HG03064 (cell line): ENCODE results near the gene COL17A1.

Source experiments
- ATAC-seq: cut with Tn5 transposase; IDR thresholded peaks from one replicate; pipeline ENCODE4 v1.9.1; 2021; ENCODE audit warnings: low read depth; ENCODE audit not compliant: unreplicated experiment

The COL17A1 gene

DNA sequence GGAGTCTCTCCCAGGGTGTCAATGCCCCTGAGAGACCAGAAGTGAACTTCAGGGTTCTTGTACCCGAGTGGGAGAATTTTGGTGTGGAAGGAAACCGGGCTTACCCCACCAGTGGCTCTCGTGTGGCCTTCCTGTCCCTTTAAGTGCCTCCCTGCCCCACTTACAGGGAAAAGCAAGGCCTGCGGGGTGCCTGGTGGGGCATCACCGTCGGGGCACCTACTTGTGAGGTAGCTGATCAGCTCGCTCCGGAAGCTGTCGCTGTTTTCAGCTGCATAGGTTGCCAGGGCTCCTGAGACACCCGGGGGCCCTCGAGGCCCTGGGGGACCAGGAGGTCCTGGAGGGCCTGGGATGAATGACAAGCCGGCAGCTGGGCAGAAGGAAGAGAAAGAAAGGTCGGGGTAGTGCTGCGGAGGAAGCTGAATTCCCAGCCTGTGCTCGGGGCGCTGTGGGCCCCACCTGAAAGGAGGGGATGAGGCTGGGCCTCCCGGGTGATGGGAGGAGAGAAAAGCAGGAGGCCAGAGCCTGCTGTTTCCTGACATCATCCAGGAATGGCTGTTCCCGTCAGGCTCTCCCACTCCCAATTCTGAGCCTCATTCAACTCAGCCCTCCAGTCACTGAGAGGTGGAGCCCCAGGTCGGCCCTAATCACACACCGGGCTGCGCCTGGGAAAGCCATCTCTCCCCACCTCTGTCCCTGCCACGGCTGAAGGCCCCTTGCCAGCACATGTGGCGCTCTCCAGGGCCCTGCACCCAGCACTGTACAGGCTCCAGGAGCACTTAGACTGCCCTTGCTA lies 51.1 kb downstream of the COL17A1 start:
- ATAC-seq: no peak

DNA sequence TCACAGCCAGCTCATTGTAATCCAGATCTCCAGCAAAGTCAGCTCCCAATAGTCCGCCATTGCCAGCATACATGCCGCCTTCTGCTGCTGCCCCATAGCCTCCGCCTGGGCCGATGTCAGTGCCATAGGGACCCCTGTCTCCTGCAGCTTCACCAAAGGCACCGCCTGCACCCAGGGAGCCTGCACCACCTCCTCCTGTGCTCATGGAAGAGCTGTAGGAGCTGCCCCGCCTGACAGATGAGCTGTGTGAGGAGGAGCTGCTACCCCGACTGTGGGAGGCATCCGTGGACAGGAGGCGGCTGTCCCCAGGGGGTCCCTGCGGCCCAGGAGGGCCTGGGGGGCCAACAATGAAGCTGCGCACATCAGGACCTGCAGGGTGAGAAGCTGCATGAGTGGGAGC lies 51.7 kb downstream of the COL17A1 start:
- no peak for ATAC-seq

GRCh38 chr10:104033401-104033930 lies 52.2 kb downstream of the COL17A1 start:
- no peak for ATAC-seq

- no peak for ATAC-seq
These were observed 53.4 kb downstream of the COL17A1 start for GRCh38 chr10:104032144-104032775.

- ATAC-seq: no peak
These were observed 54.0 kb downstream of the COL17A1 start for GRCh38 chr10:104031631-104032030.

- no peak for ATAC-seq
These were observed 56.2 kb downstream of the COL17A1 start for GRCh38 chr10:104029521-104029860.

- ATAC-seq: no peak
These were observed 56.7 kb downstream of the COL17A1 start for GRCh38 chr10:104028823-104029520.

DNA sequence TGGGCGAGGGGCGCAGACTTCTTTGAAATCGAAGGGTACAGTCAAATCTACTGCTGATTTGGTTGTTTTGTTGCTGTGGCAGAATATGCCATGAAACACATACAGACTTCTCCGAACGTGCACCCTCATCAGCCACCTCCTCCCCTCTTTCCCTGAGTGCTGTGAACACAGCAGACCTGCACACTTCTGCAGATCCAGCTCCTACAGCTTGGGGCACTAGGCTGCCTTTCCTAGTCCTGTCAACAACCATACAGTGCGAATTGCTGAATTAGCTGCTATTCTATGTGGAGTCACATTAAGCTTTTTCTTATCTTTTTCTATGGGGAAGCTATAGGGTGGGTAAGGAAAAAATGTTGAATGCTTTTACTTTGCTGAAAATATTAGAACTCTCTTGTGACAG lies 57.5 kb downstream of the COL17A1 start:
- ATAC-seq: no peak

DNA sequence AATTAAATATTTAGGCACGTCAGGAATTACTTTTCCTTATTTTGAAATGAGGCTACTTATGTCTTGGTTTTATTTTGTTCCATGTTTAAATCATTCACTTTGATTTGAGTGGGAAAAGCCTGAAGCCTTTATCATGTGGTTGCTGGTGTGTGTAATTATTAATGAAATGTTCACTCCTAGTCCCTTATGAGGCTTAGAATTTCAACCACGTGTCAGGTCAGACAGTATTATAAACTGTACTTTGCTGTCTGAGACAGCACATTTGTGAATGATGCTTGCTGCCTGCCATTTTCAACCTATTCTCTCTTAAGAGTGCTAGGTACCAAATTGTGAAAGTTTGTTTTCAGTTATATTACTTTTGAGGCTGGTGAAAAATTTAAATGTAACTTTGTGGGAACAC lies 58.9 kb downstream of the COL17A1 start:
- ATAC-seq: no peak

DNA sequence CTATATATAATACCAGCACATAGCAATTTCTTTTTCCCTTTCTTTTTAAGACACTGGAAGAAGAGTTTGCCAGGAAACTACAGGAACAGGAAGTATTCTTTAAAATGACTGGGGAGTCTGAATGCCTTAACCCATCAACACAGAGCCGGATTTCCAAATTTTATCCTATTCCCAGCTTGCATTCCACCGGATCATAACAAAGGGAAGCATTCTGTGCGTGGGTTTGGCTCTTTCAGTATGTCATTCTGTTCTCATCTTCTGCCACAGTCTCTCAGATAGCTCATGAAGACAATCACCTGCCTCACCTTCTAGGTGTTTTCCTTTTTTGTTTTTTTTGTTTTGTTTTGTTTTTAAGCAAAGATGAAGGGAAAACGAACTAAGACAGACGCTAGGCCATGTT lies 60.2 kb downstream of the COL17A1 start:
- no peak for ATAC-seq

DNA sequence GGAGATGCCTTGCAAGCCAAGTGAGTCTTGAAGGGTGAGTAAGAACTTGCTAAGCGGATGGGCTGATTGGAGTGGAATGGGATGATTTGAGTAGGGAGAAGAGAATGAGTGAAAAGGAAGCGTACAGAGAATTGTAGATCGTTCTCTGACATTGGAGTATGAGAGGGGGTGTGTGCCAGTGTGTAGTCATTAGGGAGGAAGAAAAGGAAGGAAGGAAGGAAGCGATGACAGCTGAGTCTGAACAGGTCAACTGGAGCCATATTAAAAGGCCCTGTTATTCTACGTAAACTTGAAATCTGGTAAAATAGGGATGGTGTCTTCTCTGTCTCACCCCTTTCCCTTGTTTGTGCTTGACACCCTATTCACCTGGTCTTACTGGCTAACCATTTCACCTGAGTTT lies 63.7 kb downstream of the COL17A1 start:
- no peak for ATAC-seq

GRCh38 chr10:104021246-104021645 lies 64.4 kb downstream of the COL17A1 start:
- ATAC-seq: no peak

GRCh38 chr10:104020020-104020419 lies 65.7 kb downstream of the COL17A1 start:
- ATAC-seq: no peak

GRCh38 chr10:104018471-104018870 lies 67.2 kb downstream of the COL17A1 start:
- no peak for ATAC-seq

DNA sequence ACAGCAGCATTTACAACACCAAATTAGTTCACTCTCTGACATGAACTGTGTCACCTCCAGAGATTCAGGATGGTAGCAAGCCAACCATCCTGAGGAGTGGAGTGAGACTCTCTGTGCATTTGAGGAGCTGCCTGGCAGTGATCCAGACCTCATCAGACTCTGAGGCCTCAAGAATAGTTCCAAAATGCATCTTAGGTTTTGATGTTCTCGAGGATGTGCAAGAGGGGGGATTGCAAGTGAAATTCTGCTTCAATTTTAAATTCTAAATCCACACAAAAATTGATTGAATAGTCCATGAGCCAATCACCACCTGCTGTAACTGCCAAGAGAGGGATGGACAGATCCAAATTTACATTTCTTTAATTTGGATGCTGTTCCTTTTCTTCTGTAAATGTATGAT lies 69.0 kb downstream of the COL17A1 start:
- no peak for ATAC-seq

DNA sequence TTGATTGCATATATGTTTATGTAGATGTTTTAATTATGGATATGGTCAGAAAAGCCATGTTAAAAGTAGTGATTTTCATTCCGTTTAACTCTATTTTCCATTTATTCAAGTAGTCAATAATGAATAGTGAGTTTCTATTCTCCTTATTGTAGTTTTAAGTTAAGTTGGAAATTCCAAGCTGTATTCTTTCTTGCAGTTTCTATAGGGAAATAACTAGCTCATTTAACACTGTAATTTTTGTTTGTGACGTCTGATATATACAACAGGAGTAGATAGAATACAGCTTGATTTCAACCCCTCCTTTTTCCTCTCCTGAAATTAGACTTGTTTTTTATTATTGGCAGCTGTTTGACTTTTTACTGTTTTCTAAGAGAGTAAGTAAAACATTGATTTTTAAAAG lies 71.5 kb downstream of the COL17A1 start:
- ATAC-seq: no peak

DNA sequence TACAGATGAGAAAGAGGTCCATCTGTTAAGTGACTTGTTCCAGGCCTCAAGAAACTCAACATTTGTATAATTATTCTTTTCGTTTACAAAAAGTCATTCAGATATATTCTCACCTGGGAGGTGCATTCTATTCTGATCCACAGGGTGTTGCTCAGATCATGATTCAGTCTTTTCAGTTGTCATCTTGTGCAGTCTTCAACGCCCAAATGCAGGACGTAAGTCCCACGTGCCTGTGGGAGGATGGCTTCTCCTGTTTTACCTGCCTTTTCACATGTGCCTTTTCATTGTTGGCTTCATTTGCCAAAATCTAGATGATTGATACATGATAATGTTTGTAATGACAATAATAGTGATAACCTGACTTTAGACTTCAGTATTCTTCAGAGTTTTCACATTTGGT lies 72.2 kb downstream of the COL17A1 start:
- ATAC-seq: no peak

DNA sequence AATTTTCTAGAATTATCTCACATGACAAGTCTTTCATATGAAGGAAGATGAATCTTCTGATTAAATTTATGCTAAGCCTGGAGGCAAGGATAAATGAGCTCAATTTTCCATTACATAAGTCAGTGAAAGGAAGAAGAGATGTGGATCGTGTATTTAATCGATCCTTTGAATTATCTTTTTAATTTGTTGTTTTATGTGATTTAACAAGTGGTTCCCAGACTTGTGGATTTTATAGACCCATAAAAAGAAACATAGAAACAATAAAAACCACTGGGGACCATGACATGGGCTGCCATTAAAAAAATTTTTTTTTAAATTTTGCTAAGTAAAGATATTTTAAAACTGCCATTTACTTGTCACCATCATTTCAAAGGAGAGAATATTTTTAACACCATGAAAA lies 73.8 kb downstream of the COL17A1 start:
- no peak for ATAC-seq

DNA sequence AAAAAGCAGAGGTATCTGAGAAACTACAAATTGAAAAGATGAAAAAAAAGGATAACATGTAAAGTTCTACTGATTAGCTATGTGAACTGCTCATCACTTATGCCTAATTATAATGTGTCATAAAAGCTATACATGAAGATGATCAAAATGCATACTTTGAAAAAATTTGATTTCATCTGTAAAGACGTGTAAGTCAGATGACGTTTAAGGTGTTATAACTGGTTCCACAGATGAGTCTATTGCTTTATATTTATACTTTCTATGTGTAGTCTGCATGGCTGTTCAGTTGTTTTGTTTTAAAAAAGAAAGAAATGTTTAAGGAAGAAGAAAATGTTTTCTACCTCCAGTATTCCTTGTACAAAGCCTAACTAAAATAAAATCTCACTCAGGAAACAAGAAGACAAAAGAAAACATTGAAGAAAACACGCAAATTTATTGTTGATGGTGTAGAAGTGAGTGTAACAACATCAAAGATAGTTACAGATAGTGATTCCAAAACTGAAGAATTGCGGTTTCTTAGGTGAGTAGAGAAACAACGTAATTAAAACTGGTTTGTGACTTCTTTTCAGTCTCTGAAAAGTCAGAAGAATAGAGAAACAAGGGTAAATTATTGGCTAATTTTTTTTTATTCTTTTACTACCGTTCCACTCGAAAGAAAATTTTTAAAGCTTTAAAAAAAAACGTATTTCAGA lies 80.4 kb downstream of the COL17A1 start:
- no peak for ATAC-seq

GRCh38 chr10:104002911-104003310 lies 82.8 kb downstream of the COL17A1 start:
- no peak for ATAC-seq

DNA sequence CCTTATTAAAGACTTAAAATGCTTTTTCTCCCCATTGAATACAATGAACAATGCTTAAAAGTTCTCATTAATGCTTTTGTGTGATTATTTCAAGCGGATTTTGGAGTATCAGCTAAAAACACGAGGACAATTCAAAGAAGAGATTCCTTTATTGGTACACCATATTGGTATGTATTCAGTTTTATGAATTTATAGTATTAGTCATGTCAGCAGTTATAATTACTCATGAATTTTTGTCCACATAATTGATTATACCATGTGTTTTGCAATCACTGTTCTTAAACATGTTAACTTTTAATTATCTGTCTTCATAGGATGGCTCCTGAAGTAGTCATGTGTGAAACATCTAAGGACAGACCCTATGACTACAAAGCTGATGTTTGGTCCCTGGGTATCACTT lies 86.9 kb downstream of the COL17A1 start:
- no peak for ATAC-seq
